ENCODE data around the gene CDR2. TPM values are rescaled to one million over a fixed set of nuclear protein-coding genes. Genes with fewer than 3 reads are reported as not detected.

The CDR2 gene
- total and polyA plus RNA-seq, 2 of the 13 experiments (the other 11 are each of a cell fraction or from before 2014, with no cell fraction given) = 59.0 to 78.9 TPM

- TF ChIP-seq ARID4A (CRISPR knock-in tag; IDR thresholded peaks at IDR 0.05; ENCODE audit: borderline replicate concordance) = no peak
- no peak for TF ChIP-seq TAF15 (IDR thresholded peaks at IDR 0.05; ENCODE audit: low read depth, low read length, poor library complexity, severe bottlenecking)
- TF ChIP-seq ZFP41 (CRISPR knock-in tag; IDR thresholded peaks at IDR 0.05; ENCODE audit: borderline replicate concordance) = no peak
- TF ChIP-seq ZNF225 (CRISPR knock-in tag; IDR thresholded peaks at IDR 0.05) = peak; percentile 53; the same call in 1 of the 2 replicates
- TF ChIP-seq PREB (CRISPR knock-in tag; IDR thresholded peaks at IDR 0.05) = 0 out of 2 replicates have a peak, but pooled peaks have one; percentile 39
- TF ChIP-seq ASH2L (IDR thresholded peaks at IDR 0.05; ENCODE audit: insufficient read length, low read depth, low read length) = no peak
- 0 out of 3 replicates have a peak, but pooled peaks have one; percentile 13 for TF ChIP-seq MXI1 (IDR thresholded peaks at IDR 0.05; ENCODE audit: borderline replicate concordance, low read depth, low read length)
- no peak for TF ChIP-seq JDP2 (CRISPR knock-in tag; IDR thresholded peaks at IDR 0.05; ENCODE audit: borderline replicate concordance)
- peak; percentile 50 for TF ChIP-seq AGO2 (optimal IDR thresholded peaks at IDR 0.05; ENCODE audit: low read depth, low read length)
- 0 out of 2 replicates have a peak, but pooled peaks have one; percentile 11 for TF ChIP-seq HOXA3 (CRISPR knock-in tag; IDR thresholded peaks at IDR 0.05)
- no peak for TF ChIP-seq SMC3 (IDR thresholded peaks at IDR 0.05; ENCODE audit: low read length)
- 0 out of 2 replicates have a peak, but pooled peaks have one; percentile 26 for TF ChIP-seq ZFP91 (CRISPR knock-in tag; IDR thresholded peaks at IDR 0.05; ENCODE audit: borderline replicate concordance)
- peak; percentile 34; the same call in 1 of the 2 replicates for TF ChIP-seq FOSL1 (CRISPR knock-in tag; IDR thresholded peaks at IDR 0.05; ENCODE audit: borderline replicate concordance)
- TF ChIP-seq, protein P1, sequence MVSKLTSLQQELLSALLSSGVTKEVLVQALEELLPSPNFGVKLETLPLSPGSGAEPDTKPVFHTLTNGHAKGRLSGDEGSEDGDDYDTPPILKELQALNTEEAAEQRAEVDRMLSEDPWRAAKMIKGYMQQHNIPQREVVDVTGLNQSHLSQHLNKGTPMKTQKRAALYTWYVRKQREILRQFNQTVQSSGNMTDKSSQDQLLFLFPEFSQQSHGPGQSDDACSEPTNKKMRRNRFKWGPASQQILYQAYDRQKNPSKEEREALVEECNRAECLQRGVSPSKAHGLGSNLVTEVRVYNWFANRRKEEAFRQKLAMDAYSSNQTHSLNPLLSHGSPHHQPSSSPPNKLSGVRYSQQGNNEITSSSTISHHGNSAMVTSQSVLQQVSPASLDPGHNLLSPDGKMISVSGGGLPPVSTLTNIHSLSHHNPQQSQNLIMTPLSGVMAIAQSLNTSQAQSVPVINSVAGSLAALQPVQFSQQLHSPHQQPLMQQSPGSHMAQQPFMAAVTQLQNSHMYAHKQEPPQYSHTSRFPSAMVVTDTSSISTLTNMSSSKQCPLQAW (CRISPR knock-in tag; IDR thresholded peaks at IDR 0.05) = no peak
- TF ChIP-seq AKAP8 (CRISPR knock-in tag; IDR thresholded peaks at IDR 0.05) = no peak
These were observed 61.3 kb downstream of the CDR2 start (continued) for GRCh38 chr16:22312897-22313781.

Data from HepG2 (cell line).